Stimulated activated CD4-positive, alpha-beta T cell treated with anti-CD3 and anti-CD28 coated beads, Interleukin-15, amount 100 ng/mL, for 48 hours (primary cell): ENCODE results near the gene TSPOAP1.

Experiments used
- DNase-seq, 2 donors: peaks; one replicate each; pipeline ENCODE4 v3.0.0-alpha.2; 2020; ENCODE audit warnings: low read depth in 2 of 2

TSPOAP1 gene

GRCh38 chr17:58263773-58264172 lies 64.8 kb downstream of the TSPOAP1 start:
- DNase-seq: no peak

GRCh38 chr17:58262149-58262548 lies 66.4 kb downstream of the TSPOAP1 start:
- DNase-seq: no peak

- DNase-seq: no peak
Observed at GRCh38 chr17:58254803-58255202, 73.8 kb downstream of the TSPOAP1 start.

- DNase-seq: no peak
Observed at GRCh38 chr17:58253082-58253481, 75.5 kb downstream of the TSPOAP1 start.

GRCh38 chr17:58252141-58252540 lies 76.5 kb downstream of the TSPOAP1 start:
- no peak for DNase-seq
